ENCODE data around the gene FRMPD1.
A peak's percentile ranks its signal among the peaks of the same experiment; 100 is the strongest.
"Not testable (repeated sequence)": the region's sequence is repeated elsewhere in the genome, so short reads cannot be mapped to it uniquely, and the experiment has no call there.

Gene FRMPD1

GRCh38 chr9:37650873-37651768 is at the start of gene FRMPD1:
Gene FRMPD1 (plus strand): TSS chr9:37650954. CDS start chr9:37692642, 41,688 bp downstream.
- Histone ChIP-seq H3K4me3 (ENCODE audit: low read depth, low read length) (peak within 1 kb of the TSS; percentile 71), H3K27ac (ENCODE audit: low read depth, low read length) (no peak within 1 kb of the TSS), H3K36me3 (ENCODE audit: insufficient read depth, low read length) (no peaks in the 10 kb centered on the region), H3K79me2 (ENCODE audit: control insufficient read depth, insufficient read depth, low read length, unreplicated experiment) (no peaks in the 10 kb centered on the region), H3K27me3 (ENCODE audit: insufficient read depth, low read length) (peaks cover 93% of the 10 kb centered on the region), H2AFZ (ENCODE audit: low read length, unreplicated experiment) (no peak within 1 kb of the TSS), H3K4me1 (ENCODE audit: control insufficient read depth, insufficient read depth, low read length, unreplicated experiment) (no peaks in the 10 kb centered on the region)

- H2AFZ ChIP-seq (ENCODE audit: low read length, unreplicated experiment); H3K36me3 ChIP-seq (ENCODE audit: insufficient read depth, low read length); H3K79me2 ChIP-seq (ENCODE audit: control insufficient read depth, insufficient read depth, low read length, unreplicated experiment); H3K27ac ChIP-seq (ENCODE audit: low read depth, low read length); H3K4me3 ChIP-seq (ENCODE audit: low read depth, low read length); H3K4me1 ChIP-seq (ENCODE audit: control insufficient read depth, insufficient read depth, low read length, unreplicated experiment): not testable (repeated sequence)
- H3K27me3 ChIP-seq (ENCODE audit: insufficient read depth, low read length) = peaks cover 25% of the 10 kb centered on the region
Measured at GRCh38 chr9:37602061-37602460, 48.7 kb upstream of the FRMPD1 start.

GRCh38 chr9:37602817-37603216 is 47.9 kb upstream of the FRMPD1 start:
- Histone ChIP-seq H2AFZ (ENCODE audit: low read length, unreplicated experiment) (no peak overlapping the region), H3K4me3 (ENCODE audit: low read depth, low read length) (no peak overlapping the region)

GRCh38 chr9:37604296-37604695 is 46.5 kb upstream of the FRMPD1 start:
- peaks cover 42% of the 10 kb centered on the region for H3K27me3 ChIP-seq (ENCODE audit: insufficient read depth, low read length)
- peaks cover 7% of the 10 kb centered on the region for H3K4me1 ChIP-seq (ENCODE audit: control insufficient read depth, insufficient read depth, low read length, unreplicated experiment)
- no peaks in the 10 kb centered on the region for H3K36me3 ChIP-seq (ENCODE audit: insufficient read depth, low read length)
- H3K79me2 ChIP-seq (ENCODE audit: control insufficient read depth, insufficient read depth, low read length, unreplicated experiment) = no peaks in the 10 kb centered on the region
- no peak overlapping the region for H3K27ac ChIP-seq (ENCODE audit: low read depth, low read length)
- H3K4me3 ChIP-seq (ENCODE audit: low read depth, low read length) = no peak overlapping the region
- H2AFZ ChIP-seq (ENCODE audit: low read length, unreplicated experiment) = no peak overlapping the region

More at GRCh38 chr9:37602817-37603216, 47.9 kb upstream of the FRMPD1 start:
- peaks cover 7% of the 10 kb centered on the region for H3K4me1 ChIP-seq (ENCODE audit: control insufficient read depth, insufficient read depth, low read length, unreplicated experiment)
- no peaks in the 10 kb centered on the region for H3K36me3 ChIP-seq (ENCODE audit: insufficient read depth, low read length)
- no peaks in the 10 kb centered on the region for H3K79me2 ChIP-seq (ENCODE audit: control insufficient read depth, insufficient read depth, low read length, unreplicated experiment)
- H3K27me3 ChIP-seq (ENCODE audit: insufficient read depth, low read length) = peaks cover 33% of the 10 kb centered on the region
- H3K27ac ChIP-seq (ENCODE audit: low read depth, low read length) = no peak overlapping the region

GRCh38 chr9:37608250-37608649 is 42.5 kb upstream of the FRMPD1 start:
- Histone ChIP-seq H3K4me1 (ENCODE audit: control insufficient read depth, insufficient read depth, low read length, unreplicated experiment) (peaks cover 5% of the 10 kb centered on the region), H3K27me3 (ENCODE audit: insufficient read depth, low read length) (peaks cover 72% of the 10 kb centered on the region), H3K4me3 (ENCODE audit: low read depth, low read length) (no peak overlapping the region), H3K36me3 (ENCODE audit: insufficient read depth, low read length) (no peaks in the 10 kb centered on the region), H3K79me2 (ENCODE audit: control insufficient read depth, insufficient read depth, low read length, unreplicated experiment) (no peaks in the 10 kb centered on the region), H2AFZ (ENCODE audit: low read length, unreplicated experiment) (no peak overlapping the region), H3K27ac (ENCODE audit: low read depth, low read length) (no peak overlapping the region)

DNA sequence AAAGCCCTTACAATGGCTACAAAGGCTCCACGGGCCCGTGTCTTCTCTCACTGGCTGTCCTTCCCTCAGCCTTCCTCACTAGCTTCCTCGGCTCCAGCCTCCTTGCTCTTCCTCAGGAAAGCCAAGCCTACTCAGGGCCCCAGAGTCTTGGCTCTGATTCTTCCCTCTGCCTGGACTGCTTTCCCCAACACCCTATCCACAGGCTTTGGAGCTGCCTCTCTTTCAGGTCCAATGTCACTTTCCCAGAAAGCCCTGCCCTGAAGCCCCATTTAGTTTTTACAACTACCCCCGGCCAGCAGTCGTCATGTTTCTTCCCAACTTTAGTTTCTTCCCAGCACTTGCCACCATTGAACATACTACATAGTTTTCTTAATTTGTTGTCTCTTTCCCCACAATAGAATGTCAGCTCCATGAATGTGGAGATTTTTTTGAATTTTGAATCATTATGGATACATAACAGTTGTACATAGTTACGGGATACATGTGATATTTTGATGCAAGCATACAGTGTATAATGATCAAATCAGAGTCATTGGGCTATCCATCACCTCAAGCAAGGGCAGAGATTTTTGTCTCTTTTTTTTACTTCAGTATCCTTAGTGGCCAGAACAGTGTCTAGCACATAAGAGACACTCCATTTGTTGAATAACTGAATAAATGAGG is 40.9 kb upstream of the FRMPD1 start:
- Histone ChIP-seq H3K27ac (ENCODE audit: low read depth, low read length) (no peak overlapping the region), H3K36me3 (ENCODE audit: insufficient read depth, low read length) (no peaks in the 10 kb centered on the region), H3K4me1 (ENCODE audit: control insufficient read depth, insufficient read depth, low read length, unreplicated experiment) (no peaks in the 10 kb centered on the region), H3K79me2 (ENCODE audit: control insufficient read depth, insufficient read depth, low read length, unreplicated experiment) (no peaks in the 10 kb centered on the region), H3K4me3 (ENCODE audit: low read depth, low read length) (no peak overlapping the region), H3K27me3 (ENCODE audit: insufficient read depth, low read length) (peaks cover 74% of the 10 kb centered on the region), H2AFZ (ENCODE audit: low read length, unreplicated experiment) (no peak overlapping the region)

- no peaks in the 10 kb centered on the region for H3K36me3 ChIP-seq (ENCODE audit: insufficient read depth, low read length)
- H3K27ac ChIP-seq (ENCODE audit: low read depth, low read length) = no peak overlapping the region
- H3K79me2 ChIP-seq (ENCODE audit: control insufficient read depth, insufficient read depth, low read length, unreplicated experiment) = no peaks in the 10 kb centered on the region
- H2AFZ ChIP-seq (ENCODE audit: low read length, unreplicated experiment) = no peak overlapping the region
- H3K4me3 ChIP-seq (ENCODE audit: low read depth, low read length) = no peak overlapping the region
- no peaks in the 10 kb centered on the region for H3K4me1 ChIP-seq (ENCODE audit: control insufficient read depth, insufficient read depth, low read length, unreplicated experiment)
- H3K27me3 ChIP-seq (ENCODE audit: insufficient read depth, low read length) = peaks cover 69% of the 10 kb centered on the region
Measured at GRCh38 chr9:37611014-37611413, 39.7 kb upstream of the FRMPD1 start.

GRCh38 chr9:37611961-37612360 is 38.8 kb upstream of the FRMPD1 start:
- H3K36me3 ChIP-seq (ENCODE audit: insufficient read depth, low read length) = no peaks in the 10 kb centered on the region
- peaks cover 60% of the 10 kb centered on the region for H3K27me3 ChIP-seq (ENCODE audit: insufficient read depth, low read length)
- H2AFZ ChIP-seq (ENCODE audit: low read length, unreplicated experiment) = no peak overlapping the region
- no peaks in the 10 kb centered on the region for H3K4me1 ChIP-seq (ENCODE audit: control insufficient read depth, insufficient read depth, low read length, unreplicated experiment)
- H3K4me3 ChIP-seq (ENCODE audit: low read depth, low read length) = no peak overlapping the region
- no peaks in the 10 kb centered on the region for H3K79me2 ChIP-seq (ENCODE audit: control insufficient read depth, insufficient read depth, low read length, unreplicated experiment)
- no peak overlapping the region for H3K27ac ChIP-seq (ENCODE audit: low read depth, low read length)

DNA sequence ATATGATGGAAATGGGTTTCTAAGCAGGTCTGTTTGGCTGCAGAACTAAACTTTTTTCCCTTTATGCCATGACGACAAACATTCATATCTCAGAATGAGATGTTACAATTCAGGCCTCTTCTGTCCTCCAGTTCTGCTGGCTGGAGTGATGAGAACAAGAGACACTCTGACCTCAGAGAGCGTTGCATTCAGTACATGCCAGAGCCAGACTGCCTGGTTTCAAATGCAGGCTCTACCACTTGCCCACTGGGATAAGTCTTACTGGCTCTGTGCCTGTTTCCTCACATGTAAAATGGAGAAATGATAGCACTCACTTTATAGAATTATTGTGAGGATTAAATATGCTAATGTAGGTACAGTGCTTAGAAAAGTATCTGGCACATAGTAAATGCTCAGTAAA is 33.6 kb upstream of the FRMPD1 start:
- no peaks in the 10 kb centered on the region for H3K36me3 ChIP-seq (ENCODE audit: insufficient read depth, low read length)
- no peak overlapping the region for H2AFZ ChIP-seq (ENCODE audit: low read length, unreplicated experiment)
- H3K79me2 ChIP-seq (ENCODE audit: control insufficient read depth, insufficient read depth, low read length, unreplicated experiment) = no peaks in the 10 kb centered on the region
- no peak overlapping the region for H3K27ac ChIP-seq (ENCODE audit: low read depth, low read length)
- H3K4me3 ChIP-seq (ENCODE audit: low read depth, low read length) = no peak overlapping the region
- H3K27me3 ChIP-seq (ENCODE audit: insufficient read depth, low read length) = peaks cover 21% of the 10 kb centered on the region
- no peaks in the 10 kb centered on the region for H3K4me1 ChIP-seq (ENCODE audit: control insufficient read depth, insufficient read depth, low read length, unreplicated experiment)

DNA sequence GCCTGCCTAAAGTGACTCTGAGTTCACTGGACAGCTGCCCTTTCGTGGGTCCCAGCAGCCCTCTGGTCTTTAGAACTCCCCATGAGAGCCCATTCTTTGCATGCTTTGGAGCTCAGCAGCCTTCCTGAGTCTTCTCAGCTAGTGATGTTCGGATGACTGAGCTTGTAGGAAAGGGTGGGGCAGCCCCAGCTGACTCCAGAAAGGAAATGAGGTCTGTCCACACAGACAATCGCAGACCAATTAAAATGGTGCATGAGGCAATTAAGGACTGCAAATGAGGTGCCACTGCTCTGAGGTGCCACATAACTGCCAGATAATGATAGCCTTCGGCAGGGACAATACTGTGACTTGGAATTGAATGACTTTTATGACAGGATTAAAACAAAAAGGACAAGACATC is 32.9 kb upstream of the FRMPD1 start:
- Histone ChIP-seq H3K79me2 (ENCODE audit: control insufficient read depth, insufficient read depth, low read length, unreplicated experiment) (no peaks in the 10 kb centered on the region), H3K27me3 (ENCODE audit: insufficient read depth, low read length) (peaks cover 21% of the 10 kb centered on the region), H3K36me3 (ENCODE audit: insufficient read depth, low read length) (no peaks in the 10 kb centered on the region), H3K27ac (ENCODE audit: low read depth, low read length) (no peak overlapping the region), H3K4me1 (ENCODE audit: control insufficient read depth, insufficient read depth, low read length, unreplicated experiment) (no peaks in the 10 kb centered on the region), H2AFZ (ENCODE audit: low read length, unreplicated experiment) (no peak overlapping the region), H3K4me3 (ENCODE audit: low read depth, low read length) (no peak overlapping the region)

DNA sequence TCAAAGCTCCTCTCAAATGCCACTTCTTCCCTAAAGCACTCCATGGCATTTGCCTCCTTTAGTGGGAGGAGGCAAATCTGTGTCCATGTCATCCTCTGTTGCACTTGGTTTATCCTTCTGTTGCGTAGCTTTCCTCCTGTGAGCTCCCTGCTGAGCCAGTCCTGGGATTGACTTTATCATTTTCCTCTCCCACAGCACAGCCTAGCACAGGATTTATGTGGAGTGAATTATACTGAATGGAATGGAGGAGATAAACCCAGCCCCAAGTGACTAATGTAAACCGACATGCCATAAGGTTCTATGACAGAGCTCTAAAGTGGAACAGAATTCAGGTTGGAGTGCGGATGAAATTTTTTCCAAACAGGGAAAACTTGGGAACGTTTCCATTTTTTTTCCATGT is 31.9 kb upstream of the FRMPD1 start:
- no peaks in the 10 kb centered on the region for H3K36me3 ChIP-seq (ENCODE audit: insufficient read depth, low read length)
- peaks cover 16% of the 10 kb centered on the region; the same call in 1 of the 2 replicates for H3K27me3 ChIP-seq (ENCODE audit: insufficient read depth, low read length)
- no peak overlapping the region for H2AFZ ChIP-seq (ENCODE audit: low read length, unreplicated experiment)
- no peak overlapping the region for H3K27ac ChIP-seq (ENCODE audit: low read depth, low read length)
- no peaks in the 10 kb centered on the region for H3K79me2 ChIP-seq (ENCODE audit: control insufficient read depth, insufficient read depth, low read length, unreplicated experiment)
- no peak overlapping the region for H3K4me3 ChIP-seq (ENCODE audit: low read depth, low read length)
- no peaks in the 10 kb centered on the region for H3K4me1 ChIP-seq (ENCODE audit: control insufficient read depth, insufficient read depth, low read length, unreplicated experiment)

All from ACC112 (cell line).